ENCODE results near the gene SERTAD1.

SERTAD1 gene

DNA sequence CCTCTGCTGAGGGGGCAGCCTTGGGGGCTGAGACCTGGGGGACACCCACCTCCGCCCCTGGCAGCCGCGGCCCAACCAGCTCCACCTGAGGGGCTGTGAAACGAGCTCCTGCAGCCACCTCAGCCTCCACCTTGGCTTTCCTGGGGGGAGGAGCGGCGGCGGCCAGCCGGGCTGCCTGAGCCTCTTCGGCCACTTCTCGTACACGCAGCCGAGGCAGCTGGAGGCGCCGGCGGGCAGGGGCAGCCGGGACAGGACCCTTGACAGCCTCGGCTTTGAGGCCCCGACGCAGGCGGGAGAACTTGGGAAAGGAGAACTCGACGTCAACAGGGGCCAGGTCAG, 28.3 kb downstream of the SERTAD1 start:
- DNase-seq: no peak

GRCh38 chr19:40396886-40397567, 28.8 kb downstream of the SERTAD1 start:
- no peak for DNase-seq

GRCh38 chr19:40395956-40396355, 29.8 kb downstream of the SERTAD1 start:
- DNase-seq: no peak

- no peak for DNase-seq
Observed at GRCh38 chr19:40394816-40395210, 31.0 kb downstream of the SERTAD1 start.

- no peak for DNase-seq
Observed at GRCh38 chr19:40393894-40394815, 31.6 kb downstream of the SERTAD1 start.

GRCh38 chr19:40392894-40393517, 32.8 kb downstream of the SERTAD1 start:
- no peak for DNase-seq

- DNase-seq: no peak
Observed at GRCh38 chr19:40392123-40392522, 33.7 kb downstream of the SERTAD1 start.

GRCh38 chr19:40390084-40390742, 35.6 kb downstream of the SERTAD1 start, which contains the start of gene HIPK4:
Gene HIPK4 (minus strand): TSS chr19:40390181. CDS start chr19:40389902, 279 bp downstream.
- no peak for DNase-seq

GRCh38 chr19:40389404-40390083, 36.2 kb downstream of the SERTAD1 start:
- no peak for DNase-seq

DNA sequence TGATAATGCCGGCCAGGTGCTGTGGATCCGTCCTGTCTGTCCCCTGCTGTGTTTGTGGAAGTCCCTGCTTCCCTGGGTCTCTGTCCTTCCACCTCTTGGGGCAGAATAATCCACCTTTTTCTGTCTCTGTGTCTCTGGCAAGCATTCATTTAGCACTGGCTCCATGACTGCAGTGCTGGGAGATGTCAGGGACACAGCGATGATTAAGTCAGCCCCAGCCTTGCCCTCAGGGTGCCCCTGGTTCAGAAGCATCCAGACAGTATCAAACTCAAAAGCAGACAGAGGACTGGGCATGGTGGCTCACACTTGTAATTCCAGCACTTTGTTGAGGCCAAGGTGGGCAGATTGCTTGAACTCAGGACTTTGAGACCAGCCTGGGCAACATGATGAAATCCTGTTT, 37.3 kb downstream of the SERTAD1 start:
- no peak for DNase-seq

DNA sequence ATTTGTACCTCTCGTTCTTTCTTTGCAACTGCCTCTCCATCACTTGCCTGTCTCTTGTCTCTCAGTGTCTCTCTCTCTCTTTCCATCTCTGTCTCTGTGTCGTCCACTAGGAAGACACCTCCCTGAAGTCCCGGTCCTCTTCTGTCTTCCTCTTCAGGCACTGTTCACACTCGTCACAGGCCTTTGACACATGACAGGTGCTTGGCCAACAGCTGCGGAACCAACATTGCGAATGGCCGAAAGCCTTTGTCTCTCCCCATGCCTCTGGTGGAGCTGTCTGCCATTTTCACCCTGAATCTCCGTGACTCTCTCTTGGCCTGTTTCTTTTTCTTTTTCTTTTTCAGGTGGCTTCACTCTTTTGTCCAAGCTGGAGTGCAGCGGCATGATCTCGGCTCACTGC, 38.6 kb downstream of the SERTAD1 start:
- no peak for DNase-seq

- DNase-seq: no peak
Observed at GRCh38 chr19:40383668-40384248, 42.0 kb downstream of the SERTAD1 start.

DNA sequence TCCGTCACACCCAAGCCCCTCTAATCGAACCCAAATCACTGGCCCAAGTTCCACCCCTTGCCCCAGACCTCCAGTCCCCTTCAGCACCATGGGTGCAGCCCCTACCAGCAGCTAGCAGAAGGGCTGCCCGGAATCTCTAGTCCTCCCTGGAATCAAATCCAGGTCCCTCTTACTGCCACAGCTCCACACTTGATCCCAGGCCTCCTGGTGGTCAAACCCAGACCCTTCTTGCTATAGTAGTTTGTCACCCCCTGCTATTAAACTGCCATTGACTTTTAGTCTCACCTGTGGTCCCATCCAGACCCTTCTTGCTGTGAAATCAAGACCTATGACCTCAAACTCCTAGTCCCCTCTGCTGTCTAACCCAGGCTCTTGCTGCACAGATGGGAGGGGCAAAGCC, 44.5 kb downstream of the SERTAD1 start:
- no peak for DNase-seq

DNA sequence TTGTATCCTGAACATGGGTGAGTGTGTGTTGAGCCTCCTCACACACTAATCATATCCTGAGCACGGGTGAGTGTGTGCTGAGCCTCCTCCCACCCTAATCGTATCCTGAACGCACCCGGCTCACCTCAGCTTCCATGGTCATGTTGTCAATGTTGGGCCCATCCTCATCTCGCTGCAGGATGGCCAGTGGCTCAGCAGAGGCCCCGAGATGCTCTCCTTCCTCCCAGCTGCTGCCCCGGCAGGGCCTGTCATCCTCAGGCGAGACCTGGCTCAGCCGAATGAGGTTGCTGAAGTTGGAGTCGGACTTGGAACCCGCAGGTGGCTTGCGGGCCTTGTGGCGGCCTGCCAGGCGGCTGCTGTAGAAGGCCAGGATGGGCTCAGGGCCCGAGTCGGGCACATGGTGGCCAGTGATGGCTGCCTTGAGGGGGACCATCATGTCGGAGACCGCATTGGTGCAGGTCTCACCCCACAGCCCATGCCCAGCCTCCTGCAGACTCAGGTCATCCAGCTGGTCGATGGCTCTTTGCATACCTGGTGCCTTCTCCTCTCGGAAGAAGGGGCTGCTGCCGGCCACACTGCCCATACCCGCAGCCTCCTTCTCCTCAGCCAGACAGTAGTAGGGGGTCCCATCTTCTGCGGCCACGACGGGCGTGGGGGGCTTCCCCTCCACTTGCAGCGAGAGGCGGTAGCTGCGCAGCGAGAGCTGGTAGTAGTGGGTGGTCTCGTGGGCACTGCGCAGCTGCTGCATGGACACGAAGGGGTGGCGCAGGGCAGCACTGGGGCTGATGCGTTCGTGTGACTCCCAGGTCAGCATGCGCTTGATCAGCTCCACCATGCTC, 45.4 kb downstream of the SERTAD1 start:
- DNase-seq: no peak

- DNase-seq: no peak
Observed at GRCh38 chr19:40379446-40380198, 46.2 kb downstream of the SERTAD1 start.

DNA sequence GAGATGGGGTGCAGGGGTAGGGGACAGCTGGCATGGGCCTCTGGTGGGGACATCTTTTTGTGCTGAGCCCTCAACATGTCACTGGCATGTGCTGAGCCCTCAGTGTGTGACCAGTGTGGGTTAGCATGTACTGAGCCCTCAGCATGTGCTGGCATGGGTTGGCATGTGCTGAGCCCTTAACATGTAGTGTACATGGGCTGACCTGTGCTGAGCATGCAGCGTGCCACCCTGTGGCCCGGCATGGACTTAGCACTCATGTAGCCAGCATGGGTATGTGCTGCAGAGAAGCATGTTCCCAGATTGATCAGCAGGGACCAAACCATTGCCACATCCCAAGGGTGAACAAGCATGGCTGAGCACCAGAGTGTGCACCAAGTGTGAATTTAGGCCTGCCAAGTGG, 47.3 kb downstream of the SERTAD1 start:
- DNase-seq: no peak

DNA sequence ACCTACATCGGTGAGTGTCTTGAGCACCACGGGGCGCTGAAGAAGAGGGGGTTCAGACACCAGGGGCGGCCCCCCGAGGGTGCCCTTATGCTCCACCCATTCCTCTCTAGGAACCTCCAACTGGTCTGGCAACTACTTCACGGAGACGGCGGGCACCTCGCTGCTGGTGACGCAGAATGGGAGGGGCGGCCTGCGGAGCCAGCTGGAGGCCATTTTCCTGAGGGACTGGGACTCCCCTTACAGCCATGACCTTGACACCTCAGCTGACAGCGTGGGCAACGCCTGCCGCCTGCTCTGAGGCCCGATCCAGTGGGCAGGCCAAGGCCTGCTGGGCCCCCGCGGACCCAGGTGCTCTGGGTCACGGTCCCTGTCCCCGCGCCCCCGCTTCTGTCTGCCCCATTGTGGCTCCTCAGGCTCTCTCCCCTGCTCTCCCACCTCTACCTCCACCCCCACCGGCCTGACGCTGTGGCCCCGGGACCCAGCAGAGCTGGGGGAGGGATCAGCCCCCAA, 47.9 kb downstream of the SERTAD1 start:
- no peak for DNase-seq

DNA sequence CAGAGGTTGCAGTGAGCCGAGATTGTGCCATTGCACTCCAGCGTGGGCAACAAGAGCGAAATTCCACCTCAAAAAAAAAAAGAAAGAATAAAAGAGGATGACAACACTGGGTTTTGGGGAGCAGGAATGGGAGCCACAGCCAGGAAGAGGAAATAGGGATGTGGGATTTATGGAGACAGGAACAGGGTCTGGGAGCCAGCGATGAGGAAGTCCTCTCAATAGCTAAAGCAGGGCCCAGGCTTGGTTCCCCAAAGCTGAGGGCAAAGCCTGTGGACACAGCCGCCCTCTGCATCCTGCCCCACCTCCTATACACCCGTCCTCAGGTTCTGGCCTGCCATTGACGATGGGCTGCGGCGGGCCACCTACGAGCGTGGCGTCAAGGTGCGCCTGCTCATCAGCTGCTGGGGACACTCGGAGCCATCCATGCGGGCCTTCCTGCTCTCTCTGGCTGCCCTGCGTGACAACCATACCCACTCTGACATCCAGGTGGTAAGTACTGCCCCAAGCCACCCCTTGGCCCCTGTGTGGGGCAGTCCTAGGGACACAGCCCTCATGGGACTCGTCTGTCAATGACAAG, 49.4 kb downstream of the SERTAD1 start:
- no peak for DNase-seq

DNA sequence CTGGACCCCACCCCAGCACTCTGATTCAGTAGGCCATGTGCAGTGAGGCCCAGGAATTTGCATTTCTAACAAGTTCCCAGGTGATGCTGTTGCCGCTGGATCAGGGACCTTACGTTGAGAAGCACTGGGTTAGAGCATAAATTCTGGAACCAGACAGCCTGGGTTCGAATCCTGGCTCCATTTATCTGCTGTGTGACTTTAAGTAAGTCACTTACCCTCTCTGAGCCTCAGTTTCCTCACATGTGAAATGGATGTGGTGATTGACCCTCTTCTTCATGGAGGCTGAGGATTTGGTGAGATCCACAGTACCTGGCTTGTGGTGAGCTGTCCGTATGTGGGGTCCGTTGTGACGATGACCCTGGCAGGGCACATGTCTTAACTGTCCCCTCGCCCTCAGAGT, 51.7 kb downstream of the SERTAD1 start:
- no peak for DNase-seq

GRCh38 chr19:40371802-40372122, 54.0 kb downstream of the SERTAD1 start:
- no peak for DNase-seq
